GM19463 (cell line): Measurements from ENCODE around the gene IL1RAPL1.

Experiments
- ATAC-seq: cut with Tn5 transposase; IDR thresholded peaks from one replicate; pipeline ENCODE4 v1.9.1; 2021; ENCODE audit warnings: mild to moderate bottlenecking, moderate library complexity; ENCODE audit not compliant: unreplicated experiment

IL1RAPL1 gene

GRCh38 chrX:29707088-29707487, 1119.8 kb downstream of the IL1RAPL1 start:
- ATAC-seq, result no peak

GRCh38 chrX:29721152-29721551, 1133.9 kb downstream of the IL1RAPL1 start:
- no peak for ATAC-seq

- peak; percentile 56 for ATAC-seq
These were observed 1137.1 kb downstream of the IL1RAPL1 start for GRCh38 chrX:29724316-29724715.

- no peak for ATAC-seq
These were observed 1139.6 kb downstream of the IL1RAPL1 start for GRCh38 chrX:29726811-29727210.

- ATAC-seq, result no peak
These were observed 1141.4 kb downstream of the IL1RAPL1 start for GRCh38 chrX:29728639-29729038.

GRCh38 chrX:29744966-29745365, 1157.7 kb downstream of the IL1RAPL1 start:
- no peak for ATAC-seq

DNA sequence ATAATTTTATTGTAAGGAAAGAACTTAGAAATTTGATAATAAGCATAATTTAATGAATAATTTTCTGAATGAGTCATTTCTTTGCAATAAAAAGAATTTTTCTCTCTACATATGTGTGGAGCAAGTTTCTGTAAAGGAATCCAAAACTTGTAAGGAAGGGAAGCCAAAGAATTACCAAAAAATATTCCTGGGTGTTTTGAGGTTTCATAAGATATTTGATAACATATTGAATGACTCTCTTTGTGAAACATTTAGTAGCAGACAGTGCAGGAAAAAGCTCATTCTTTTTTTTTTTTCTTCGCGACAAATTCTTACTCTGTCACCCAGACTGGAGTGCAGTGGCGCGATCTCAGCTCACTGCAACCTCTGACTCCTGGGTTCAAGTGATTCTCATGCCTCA, 1159.1 kb downstream of the IL1RAPL1 start:
- no peak for ATAC-seq

GRCh38 chrX:29762006-29762405, 1174.8 kb downstream of the IL1RAPL1 start:
- no peak for ATAC-seq

DNA sequence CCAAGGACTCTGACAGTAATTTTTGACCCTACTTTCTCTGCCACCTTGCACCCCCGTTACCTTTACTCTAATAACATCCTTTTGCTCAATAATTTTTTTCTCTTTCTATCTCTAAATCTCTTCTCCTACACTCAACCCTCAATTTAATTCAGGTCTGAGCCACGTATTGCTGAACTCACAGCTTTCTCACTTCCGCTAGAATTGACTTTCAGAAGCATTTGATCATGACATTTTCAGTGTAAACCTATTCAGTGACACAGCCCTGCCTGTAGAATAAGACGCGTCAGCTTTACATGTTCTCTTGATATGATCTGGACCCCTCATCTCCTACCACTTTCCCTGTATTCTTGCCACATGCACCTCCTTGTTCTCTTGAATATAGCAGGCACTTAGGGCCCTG, 1188.6 kb downstream of the IL1RAPL1 start:
- peak; percentile 57 for ATAC-seq

DNA sequence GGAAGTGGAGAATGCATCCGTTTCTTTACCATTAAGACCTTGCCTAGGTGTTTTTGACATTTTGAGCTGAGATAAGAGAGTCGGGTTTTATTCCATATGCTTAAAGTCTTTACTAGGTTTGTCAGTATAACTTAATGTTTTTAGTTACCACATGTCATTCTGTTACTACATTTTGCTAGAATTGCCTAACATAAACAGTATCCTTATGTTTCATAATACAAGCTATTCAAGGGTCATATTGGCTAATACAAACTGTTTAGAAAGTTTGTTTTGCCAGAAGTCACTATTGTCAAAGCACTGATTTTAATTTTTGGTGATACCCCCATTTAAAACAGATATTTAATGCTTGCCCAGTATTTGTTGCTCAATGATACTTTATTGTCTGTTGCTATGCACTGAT, 1200.4 kb downstream of the IL1RAPL1 start:
- no peak for ATAC-seq

- ATAC-seq, result no peak
These were observed 1201.9 kb downstream of the IL1RAPL1 start for GRCh38 chrX:29788991-29789699.

- no peak for ATAC-seq
These were observed 1205.1 kb downstream of the IL1RAPL1 start for GRCh38 chrX:29792335-29792734.

- no peak for ATAC-seq
These were observed 1209.9 kb downstream of the IL1RAPL1 start for GRCh38 chrX:29797156-29797555.

- ATAC-seq, result no peak
These were observed 1211.2 kb downstream of the IL1RAPL1 start for GRCh38 chrX:29798469-29798868.

GRCh38 chrX:29813174-29813573, 1225.9 kb downstream of the IL1RAPL1 start:
- ATAC-seq, result no peak

DNA sequence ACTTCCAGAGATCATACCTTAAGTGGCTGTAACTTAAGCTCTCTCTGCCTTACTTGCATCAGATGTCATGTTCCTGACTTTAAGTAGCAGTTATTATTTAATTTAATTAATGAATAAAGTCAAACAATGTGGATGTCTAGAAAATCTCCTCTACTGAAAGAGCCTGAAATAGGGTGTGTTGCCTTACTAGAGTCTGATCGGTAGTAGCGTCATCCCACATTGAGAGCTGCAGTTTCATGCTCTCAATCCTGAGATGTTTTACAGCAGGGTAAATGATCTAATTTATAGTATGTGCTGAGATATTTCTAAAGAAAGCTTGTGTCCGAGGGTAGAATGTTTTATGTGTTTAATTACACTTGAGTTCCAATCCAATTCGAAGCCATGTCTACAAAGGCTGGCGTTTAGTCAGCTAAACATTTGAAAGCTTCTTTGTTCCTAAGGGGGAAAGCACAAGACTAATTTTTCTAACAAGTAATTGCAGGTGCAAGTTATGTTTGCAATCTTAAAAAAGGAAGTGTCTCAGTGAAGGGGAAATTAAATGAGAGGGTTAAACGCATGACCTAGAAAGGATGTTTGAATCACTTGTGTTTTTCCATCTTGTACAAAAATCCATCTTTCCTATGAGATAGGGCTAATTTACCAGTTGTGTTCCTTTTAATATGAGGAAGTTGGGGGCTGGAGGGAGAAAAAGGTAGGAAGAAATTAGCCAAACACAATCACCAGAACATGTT, 1237.1 kb downstream of the IL1RAPL1 start:
- no peak for ATAC-seq

DNA sequence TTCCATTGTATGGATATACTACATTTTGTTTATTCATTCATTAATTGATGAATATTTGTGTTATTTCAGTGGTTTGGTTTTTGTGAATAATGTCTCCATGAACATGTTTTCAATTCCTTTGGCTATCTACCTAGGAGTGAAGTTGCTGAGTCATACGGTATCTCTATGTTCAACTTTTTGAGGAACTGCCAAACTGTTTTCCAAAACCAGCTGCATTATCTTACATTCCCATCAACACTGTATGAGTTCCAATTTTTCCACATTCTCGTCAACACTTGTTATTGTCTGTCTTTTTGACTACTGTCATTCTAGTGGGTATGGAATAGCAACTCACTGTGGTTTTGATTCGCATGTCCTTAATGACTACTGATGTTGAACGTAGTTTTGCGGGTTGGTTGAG, 1239.5 kb downstream of the IL1RAPL1 start:
- ATAC-seq, result no peak

GRCh38 chrX:29834311-29834710, 1247.1 kb downstream of the IL1RAPL1 start:
- ATAC-seq, result no peak

DNA sequence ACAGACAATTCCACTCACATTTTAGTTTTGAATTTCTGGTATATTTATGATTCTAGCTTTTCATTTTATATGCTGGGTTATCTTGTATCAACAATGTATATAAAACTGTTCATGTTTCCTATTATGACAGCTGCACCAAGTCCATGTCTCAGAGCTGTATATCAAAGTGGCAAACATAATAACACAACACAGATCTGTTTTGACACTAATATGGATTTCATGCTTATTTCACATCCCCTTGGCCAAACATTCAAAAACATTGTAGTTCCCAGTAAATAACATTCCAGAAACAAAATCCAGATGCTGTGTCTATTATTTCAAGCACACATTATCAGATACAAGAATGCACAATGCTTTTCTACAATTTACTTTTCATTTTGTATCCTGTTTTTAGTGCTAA, 1247.5 kb downstream of the IL1RAPL1 start:
- no peak for ATAC-seq

DNA sequence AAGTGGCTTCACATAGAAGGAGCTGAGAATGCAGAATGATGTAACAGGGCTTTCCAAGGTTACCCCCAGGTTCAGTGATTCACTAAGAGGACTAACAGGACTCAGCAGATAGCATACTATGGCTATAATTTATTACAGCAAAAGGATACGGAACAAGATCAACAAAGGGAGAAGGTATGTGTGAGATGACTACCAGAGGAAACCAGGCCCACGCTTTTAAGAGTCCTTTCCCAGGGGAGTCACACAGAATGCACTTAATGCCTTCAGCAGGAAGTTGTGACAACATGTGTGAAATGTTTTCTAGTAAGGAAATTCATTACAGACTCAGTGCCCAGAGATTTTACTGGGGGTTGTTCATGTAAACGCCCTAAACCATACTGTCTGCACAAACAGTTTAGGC, 1254.5 kb downstream of the IL1RAPL1 start:
- ATAC-seq, result no peak

DNA sequence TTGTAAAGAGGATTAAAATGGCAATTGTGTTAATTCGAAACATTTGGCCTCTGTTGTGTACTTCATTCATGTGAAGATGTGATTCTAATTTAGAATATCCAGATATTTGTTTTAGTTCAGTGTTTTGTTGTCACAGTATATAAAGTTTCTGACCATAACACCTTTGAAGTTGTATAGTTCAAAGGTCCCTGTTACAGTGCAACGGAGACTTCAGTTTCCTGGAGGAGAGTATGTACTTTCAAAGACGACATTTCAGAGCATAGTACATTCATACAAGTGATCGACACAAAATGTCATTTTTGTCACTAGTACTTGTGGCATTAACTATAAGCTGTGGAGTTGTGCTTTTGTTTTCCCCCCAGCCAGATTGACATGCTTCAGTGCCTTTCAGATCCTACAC, 1255.3 kb downstream of the IL1RAPL1 start:
- ATAC-seq, result no peak

GRCh38 chrX:29851857-29852605, 1264.8 kb downstream of the IL1RAPL1 start:
- ATAC-seq, result no peak
